DND-41 (cell line): ENCODE results near the gene PRDX2.

ENCODE experiments used
- CTCF ChIP-seq: IDR thresholded peaks from 2 replicates; pipeline ENCODE4 v1.5.1; 2012; ENCODE audit warnings: borderline replicate concordance, low read length, moderate library complexity, mild to moderate bottlenecking; ENCODE audit not compliant: poor library complexity, severe bottlenecking; ENCODE audit errors: extremely low read depth
- EZH2 ChIP-seq: IDR thresholded peaks from 3 replicates; pipeline ENCODE4 v1.6.1; 2012; ENCODE audit warnings: borderline replicate concordance, low read depth, mild to moderate bottlenecking, moderate library complexity, low read length, inconsistent platforms; ENCODE audit not compliant: severe bottlenecking

DNA sequence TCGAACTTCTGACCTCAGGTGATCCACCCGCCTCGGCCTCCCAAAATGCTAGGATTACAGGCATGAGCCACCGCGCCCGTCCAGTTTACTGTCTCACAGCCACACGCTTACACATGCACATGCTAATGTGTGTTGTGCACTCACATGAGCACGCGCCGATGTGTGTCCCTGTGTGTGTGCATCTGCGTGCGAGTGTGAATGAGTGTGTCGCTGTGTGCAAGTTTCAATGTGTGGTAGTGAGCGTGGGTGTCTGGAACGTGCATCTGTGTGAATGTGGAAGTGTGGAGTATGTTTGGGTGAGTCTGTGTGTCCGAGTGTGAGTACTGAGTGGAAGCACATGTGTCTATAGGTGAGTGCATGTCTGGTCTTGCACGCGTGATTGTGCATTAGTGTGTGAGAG is 40.9 kb upstream of the PRDX2 start:
- TF ChIP-seq CTCF (no peak), EZH2 (no peak)
